CD4-positive, alpha-beta T cell (primary cell): ENCODE results near the gene CDHR3. TPM values are rescaled to one million over a fixed set of nuclear protein-coding genes. Genes with fewer than 3 reads are reported as not detected.

Experiments
- ATAC-seq: fragments of 200-7000 bp; cut with Tn5 transposase; one replicate; pipeline ENCODE4 v1.10.0; 2022; ENCODE audit warnings: mild to moderate bottlenecking; ENCODE audit not compliant: poor library complexity
- CTCF ChIA-PET: fragments of 350-600 bp; sonication (Branson Sonifier 250); formaldehyde crosslinking; loops from one replicate; lab custom pipeline; 2021; ENCODE audit warnings: antibody characterized with exemption, inconsistent platforms; lab: Charles Lee
- POLR2A ChIA-PET: fragments of 350-600 bp; sonication (Branson Sonifier 250); formaldehyde crosslinking; loops from one replicate; lab custom pipeline; 2021; ENCODE audit warnings: antibody characterized with exemption, inconsistent platforms; lab: Charles Lee
- DNase-seq, 14 experiments: peaks; one replicate each; pipeline ENCODE4 v3.0.0-alpha.2; 2013 to 2020; ENCODE audit warnings: mixed read lengths in 2 of 14
- H3K27ac ChIP-seq, 2 donors: one replicate each; pipeline versions ENCODE4 v1.5.1 to v1.7.0; 2013; ENCODE audit warnings: low read length in 2 of 2, low read depth in 1 of 2, mild to moderate bottlenecking in 1 of 2
- H3K27me3 ChIP-seq, 2 experiments: 1 replicate in 1 of 2; 2 replicates in 1 of 2; pipeline versions ENCODE4 v1.6.1 to v1.7.0; 2013; ENCODE audit warnings: low read length in 2 of 2, control low read depth in 1 of 2, mild to moderate bottlenecking in 1 of 2, moderate library complexity in 1 of 2; ENCODE audit not compliant: insufficient read depth in 2 of 2, control insufficient read depth in 1 of 2
- H3K36me3 ChIP-seq: one replicate; pipeline ENCODE4 v1.6.1; 2013; ENCODE audit warnings: low read length, control low read depth; ENCODE audit not compliant: insufficient read depth
- H3K4me1 ChIP-seq: one replicate; pipeline ENCODE4 v1.6.1; 2013; ENCODE audit warnings: low read length, control low read depth; ENCODE audit not compliant: insufficient read depth
- H3K4me3 ChIP-seq: one replicate; pipeline ENCODE4 v1.5.1; 2013; ENCODE audit warnings: mild to moderate bottlenecking, low read length, moderate library complexity
- H3K9me3 ChIP-seq, 2 experiments: 1 replicate in 1 of 2; 2 replicates in 1 of 2; pipeline versions ENCODE4 v1.6.1 to v1.7.0; 2013; ENCODE audit warnings: low read length in 2 of 2, mild to moderate bottlenecking in 2 of 2, control low read depth in 1 of 2, moderate library complexity in 1 of 2; ENCODE audit not compliant: control insufficient read depth in 1 of 2, insufficient read depth in 1 of 2
- H3K27ac Mint-ChIP-seq: one replicate; pipeline ENCODE4 v1.8.0; 2020; ENCODE audit warnings: mixed read lengths
- H3K27me3 Mint-ChIP-seq: one replicate; pipeline ENCODE4 v1.8.0; 2021; ENCODE audit warnings: mixed read lengths
- H3K36me3 Mint-ChIP-seq: one replicate; pipeline ENCODE4 v1.8.0; 2021; ENCODE audit warnings: low read depth, mixed read lengths
- H3K4me1 Mint-ChIP-seq: one replicate; pipeline ENCODE4 v1.8.0; 2021; ENCODE audit warnings: low read depth, mixed read lengths
- H3K4me3 Mint-ChIP-seq: one replicate; pipeline ENCODE4 v1.8.0; 2020; ENCODE audit warnings: mild to moderate bottlenecking, mixed read lengths
- H3K9me3 Mint-ChIP-seq: one replicate; pipeline ENCODE4 v1.8.0; 2020; ENCODE audit warnings: mixed read lengths
- intact Hi-C, 2 experiments: fragments of 100-400 bp; cut with DNase I in 1 of 2; cut with micrococcal nuclease in 1 of 2; formaldehyde crosslinking; loops; one replicate each; pipeline versions ENCODE4 v1.15.1 to v1.9.0; 2023 to 2025; cut with DNase I, micrococcal nuclease
- total RNA-seq, 174 experiments: library from RNA in 2 of 174; stranded (reverse) in 2 of 174; gene quantifications; one replicate each; pipeline ENCODE4 v1.2.3 and lab custom pipeline; 2021 to 2026
- TF ChIP-seq, protein P1 (sequence below): fragments of 200-600 bp; IDR thresholded peaks from one replicate; pipeline ENCODE4 v1.8.0; 2022; ENCODE audit warnings: antibody characterized with exemption, mild to moderate bottlenecking

CDHR3 gene
- total RNA-seq, 2 experiments from 2014 or later = 10.3 to 12.2 TPM

DNA sequence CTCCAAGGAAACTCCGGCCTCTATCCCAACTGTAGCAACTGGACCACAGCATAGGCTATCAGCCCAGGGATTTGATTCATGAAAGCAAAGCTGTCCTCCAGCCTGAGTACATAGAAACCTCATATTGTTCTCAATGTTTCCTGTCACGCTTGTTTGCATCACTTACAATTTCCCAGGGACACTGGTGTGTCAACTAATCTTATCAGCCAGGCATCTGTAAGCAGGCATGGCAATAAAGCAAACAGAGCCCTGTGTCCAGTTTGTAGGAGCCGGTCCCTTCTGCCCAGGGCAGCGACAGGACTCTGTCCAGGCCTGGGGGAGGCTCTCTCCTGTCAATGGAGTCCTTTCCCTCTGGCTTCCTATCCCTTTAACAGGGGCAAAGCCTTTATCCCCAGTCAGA is 23.0 kb upstream of the CDHR3 start:
- ChIA-PET CTCF (no interaction called here), POLR2A (no interaction called here)
- no peak for DNase-seq
- no peaks in the 10 kb centered on the region for H3K36me3 Mint-ChIP-seq
- H3K27me3 Mint-ChIP-seq = no peaks in the 10 kb centered on the region
- H3K27ac Mint-ChIP-seq = no peak overlapping the region
- Histone ChIP-seq H3K4me3 (no peak overlapping the region), H3K4me1 (no peaks in the 10 kb centered on the region), H3K36me3 (no peaks in the 10 kb centered on the region), H3K27me3 (no peaks in the 10 kb centered on the region), H3K27ac (no peak overlapping the region), H3K9me3 (no peaks in the 10 kb centered on the region)
- intact Hi-C loops = no loop called here
- H3K4me3 Mint-ChIP-seq = no peak overlapping the region
- TF ChIP-seq, protein P1, sequence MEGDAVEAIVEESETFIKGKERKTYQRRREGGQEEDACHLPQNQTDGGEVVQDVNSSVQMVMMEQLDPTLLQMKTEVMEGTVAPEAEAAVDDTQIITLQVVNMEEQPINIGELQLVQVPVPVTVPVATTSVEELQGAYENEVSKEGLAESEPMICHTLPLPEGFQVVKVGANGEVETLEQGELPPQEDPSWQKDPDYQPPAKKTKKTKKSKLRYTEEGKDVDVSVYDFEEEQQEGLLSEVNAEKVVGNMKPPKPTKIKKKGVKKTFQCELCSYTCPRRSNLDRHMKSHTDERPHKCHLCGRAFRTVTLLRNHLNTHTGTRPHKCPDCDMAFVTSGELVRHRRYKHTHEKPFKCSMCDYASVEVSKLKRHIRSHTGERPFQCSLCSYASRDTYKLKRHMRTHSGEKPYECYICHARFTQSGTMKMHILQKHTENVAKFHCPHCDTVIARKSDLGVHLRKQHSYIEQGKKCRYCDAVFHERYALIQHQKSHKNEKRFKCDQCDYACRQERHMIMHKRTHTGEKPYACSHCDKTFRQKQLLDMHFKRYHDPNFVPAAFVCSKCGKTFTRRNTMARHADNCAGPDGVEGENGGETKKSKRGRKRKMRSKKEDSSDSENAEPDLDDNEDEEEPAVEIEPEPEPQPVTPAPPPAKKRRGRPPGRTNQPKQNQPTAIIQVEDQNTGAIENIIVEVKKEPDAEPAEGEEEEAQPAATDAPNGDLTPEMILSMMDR = no peak
- ATAC-seq = no peak
- no peaks in the 10 kb centered on the region for H3K4me1 Mint-ChIP-seq
- no peaks in the 10 kb centered on the region for H3K9me3 Mint-ChIP-seq

DNA sequence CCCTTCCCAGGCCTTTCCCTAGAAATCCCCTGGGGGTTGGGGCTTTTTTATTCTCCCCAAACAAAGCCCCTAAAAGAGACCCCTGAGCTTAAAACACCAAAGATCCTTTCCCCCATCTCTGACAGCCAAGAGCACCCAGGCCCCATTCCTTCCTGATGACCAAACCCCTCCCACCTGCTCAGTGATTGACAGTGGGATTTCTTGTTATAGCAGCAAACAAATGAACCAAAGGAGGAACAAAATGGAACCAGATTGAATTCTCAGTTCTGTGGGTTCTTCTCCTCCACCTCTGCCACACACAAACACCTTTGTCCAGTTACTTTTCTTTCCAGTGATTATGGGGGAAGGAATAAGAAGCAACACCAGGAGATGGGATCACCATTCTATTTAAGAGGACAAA is 21.5 kb upstream of the CDHR3 start:
- POLR2A ChIA-PET = no interaction called here

DNA sequence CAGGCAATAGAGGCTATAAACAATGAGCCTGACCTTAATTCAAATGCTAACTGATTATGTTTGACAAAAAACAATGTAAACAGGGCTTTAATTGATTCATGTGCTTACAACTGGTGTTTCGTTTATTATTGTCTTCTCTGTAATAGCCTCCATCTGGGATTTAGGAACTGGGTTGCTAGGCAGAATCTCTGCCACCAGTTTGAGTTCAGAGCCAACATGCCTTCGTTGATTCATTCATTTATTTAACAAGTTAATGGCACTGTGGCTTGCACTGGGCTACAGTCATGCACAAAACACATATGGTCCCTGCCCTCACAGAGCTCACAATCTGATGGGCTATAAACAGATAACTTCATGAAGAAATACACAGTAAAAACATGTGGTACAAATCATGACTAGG is 19.6 kb upstream of the CDHR3 start:
- CTCF ChIA-PET = no interaction called here
- intact Hi-C loops = no loop called here
- Mint-ChIP-seq H3K27ac (no peak overlapping the region), H3K36me3 (no peaks in the 10 kb centered on the region), H3K4me1 (no peaks in the 10 kb centered on the region), H3K27me3 (no peaks in the 10 kb centered on the region), H3K4me3 (no peak overlapping the region), H3K9me3 (no peaks in the 10 kb centered on the region)
- no peaks in the 10 kb centered on the region for H3K9me3 ChIP-seq
- no peaks in the 10 kb centered on the region for H3K27me3 ChIP-seq
- TF ChIP-seq, protein P1 = no peak
- POLR2A ChIA-PET = no interaction called here
- H3K36me3 ChIP-seq = no peaks in the 10 kb centered on the region
- no peak overlapping the region for H3K27ac ChIP-seq
- H3K4me1 ChIP-seq = no peaks in the 10 kb centered on the region
- ATAC-seq = no peak
- DNase-seq = no peak
- no peak overlapping the region for H3K4me3 ChIP-seq

More for the DNA sequence above, 21.5 kb upstream of the CDHR3 start:
- Histone ChIP-seq H3K4me1 (no peaks in the 10 kb centered on the region), H3K9me3 (no peaks in the 10 kb centered on the region), H3K27ac (no peak overlapping the region), H3K36me3 (no peaks in the 10 kb centered on the region), H3K4me3 (no peak overlapping the region), H3K27me3 (no peaks in the 10 kb centered on the region)
- no peaks in the 10 kb centered on the region for H3K9me3 Mint-ChIP-seq
- DNase-seq = no peak
- no peak overlapping the region for H3K27ac Mint-ChIP-seq
- H3K4me3 Mint-ChIP-seq = no peak overlapping the region
- intact Hi-C loops = no loop called here
- no peaks in the 10 kb centered on the region for H3K27me3 Mint-ChIP-seq
- CTCF ChIA-PET = no interaction called here
- H3K4me1 Mint-ChIP-seq = no peaks in the 10 kb centered on the region
- TF ChIP-seq, protein P1 = no peak
- no peak for ATAC-seq
- H3K36me3 Mint-ChIP-seq = no peaks in the 10 kb centered on the region
